ENCODE data around the gene RELA.
A peak's percentile ranks its signal among the peaks of the same experiment; 100 is the strongest.
"Not testable (repeated sequence)": the region's sequence is repeated elsewhere in the genome, so short reads cannot be mapped to it uniquely, and the experiment has no call there.

Gene RELA

GRCh38 chr11:65663639-65664200, 1.0 kb upstream of the RELA start:
- peak; percentile 27 to 34 for ATAC-seq

- ATAC-seq = peak; percentile 21 to 22
Observed at GRCh38 chr11:65662247-65662798, 393 bp downstream of the RELA start.

- ATAC-seq = no peak
Observed at GRCh38 chr11:65661599-65662246, 993 bp downstream of the RELA start.

GRCh38 chr11:65660908-65661307, 1.8 kb downstream of the RELA start:
- ATAC-seq = not testable (repeated sequence)

- no peak for ATAC-seq
Observed at GRCh38 chr11:65660038-65660437, 2.7 kb downstream of the RELA start.

- ATAC-seq = no peak
Observed at GRCh38 chr11:65658174-65659021, 4.3 kb downstream of the RELA start.

- no peak for ATAC-seq
Observed at GRCh38 chr11:65657426-65657825, 5.3 kb downstream of the RELA start.

GRCh38 chr11:65655570-65656332, 7.0 kb downstream of the RELA start:
- no peak for ATAC-seq

- no peak for ATAC-seq
Observed at GRCh38 chr11:65654375-65655349, 8.1 kb downstream of the RELA start.

GRCh38 chr11:65653229-65654225, 9.2 kb downstream of the RELA start:
- no peak for ATAC-seq

GRCh38 chr11:65652511-65653228, 10.0 kb downstream of the RELA start:
- ATAC-seq = peak; percentile 88 to 90

GRCh38 chr11:65651589-65652510, 10.9 kb downstream of the RELA start:
- ATAC-seq = no peak

GRCh38 chr11:65651339-65651588, 11.5 kb downstream of the RELA start:
- no peak for ATAC-seq

GRCh38 chr11:65650547-65651338, 12.0 kb downstream of the RELA start:
- no peak for ATAC-seq

- no peak for ATAC-seq
Observed at GRCh38 chr11:65649656-65650546, 12.8 kb downstream of the RELA start.

GRCh38 chr11:65648997-65649493, 13.7 kb downstream of the RELA start:
- no peak for ATAC-seq

Measured in activated CD4-positive, CD25-positive, alpha-beta regulatory T cell treated with anti-CD3 and anti-CD28 coated beads, Interleukin-2, amount 50 U/mL, for 24 hours (primary cell).